ENCODE results near the gene PIGU.

DNA sequence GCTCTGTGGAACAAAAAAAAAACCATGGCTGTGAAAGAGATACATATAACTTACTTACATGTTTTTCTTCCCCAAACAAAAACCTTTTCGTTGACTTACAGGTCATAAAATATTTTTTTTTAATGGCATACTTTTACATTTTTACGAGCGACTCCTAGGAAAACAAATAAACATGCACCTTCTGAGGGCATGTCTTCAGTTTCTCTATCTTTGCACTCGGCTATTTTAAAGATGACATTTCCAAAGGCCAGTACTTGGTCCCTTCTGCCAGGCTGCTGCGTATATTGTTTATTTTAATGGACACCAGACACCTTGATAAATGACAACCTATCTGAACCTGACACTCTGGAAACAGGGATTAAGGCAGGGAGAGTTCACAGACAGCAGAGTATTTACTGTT is 49.4 kb downstream of the PIGU start:
- TF ChIP-seq, protein P1, sequence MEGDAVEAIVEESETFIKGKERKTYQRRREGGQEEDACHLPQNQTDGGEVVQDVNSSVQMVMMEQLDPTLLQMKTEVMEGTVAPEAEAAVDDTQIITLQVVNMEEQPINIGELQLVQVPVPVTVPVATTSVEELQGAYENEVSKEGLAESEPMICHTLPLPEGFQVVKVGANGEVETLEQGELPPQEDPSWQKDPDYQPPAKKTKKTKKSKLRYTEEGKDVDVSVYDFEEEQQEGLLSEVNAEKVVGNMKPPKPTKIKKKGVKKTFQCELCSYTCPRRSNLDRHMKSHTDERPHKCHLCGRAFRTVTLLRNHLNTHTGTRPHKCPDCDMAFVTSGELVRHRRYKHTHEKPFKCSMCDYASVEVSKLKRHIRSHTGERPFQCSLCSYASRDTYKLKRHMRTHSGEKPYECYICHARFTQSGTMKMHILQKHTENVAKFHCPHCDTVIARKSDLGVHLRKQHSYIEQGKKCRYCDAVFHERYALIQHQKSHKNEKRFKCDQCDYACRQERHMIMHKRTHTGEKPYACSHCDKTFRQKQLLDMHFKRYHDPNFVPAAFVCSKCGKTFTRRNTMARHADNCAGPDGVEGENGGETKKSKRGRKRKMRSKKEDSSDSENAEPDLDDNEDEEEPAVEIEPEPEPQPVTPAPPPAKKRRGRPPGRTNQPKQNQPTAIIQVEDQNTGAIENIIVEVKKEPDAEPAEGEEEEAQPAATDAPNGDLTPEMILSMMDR (IDR thresholded peaks at IDR 0.05), result no peak
- no peak for TF ChIP-seq POLR2A (IDR thresholded peaks at IDR 0.05)

All from heart left ventricle (tissue), 13 donors.